Osteocyte (in vitro differentiated cells): ENCODE data around the gene ATR. TPM values are rescaled to one million over a fixed set of nuclear protein-coding genes. Genes with fewer than 3 reads are reported as not detected.

Source experiments
- total RNA-seq: library from RNA; stranded (reverse); gene quantifications from 2 replicates; pipeline ENCODE4 v1.2.1, GENCODE V29; 2021

ATR gene
- total RNA-seq, 1 donor from 2014 or later = 27.1 TPM

Other genes with a start within 250 kb of the ATR start
- 47.3 and 52.4 TPM in 2 replicates for gene XRN1, start 130.7 kb downstream of the ATR start, total RNA-seq
- 0.78 and 1.5 TPM in 2 replicates for gene PLS1, start 17.7 kb upstream of the ATR start, total RNA-seq
- gene TRPC1, start 145.3 kb upstream of the ATR start, total RNA-seq = 16.6 and 18.6 TPM in 2 replicates